Activated CD4-positive, alpha-beta T cell treated with anti-CD3 and anti-CD28 coated beads, Interleukin-2, amount 10 ng/mL, durations not matched to agents 24 days and 14 days (primary cell): ENCODE data around the gene CCNA1. TPM values are rescaled to one million over a fixed set of nuclear protein-coding genes. Genes with fewer than 3 reads are reported as not detected.

Experiments
- DNase-seq: peaks from one replicate; pipeline ENCODE4 v3.0.0; 2022
- H3K27ac Mint-ChIP-seq: one replicate; pipeline ENCODE4 v1.8.0; 2022; ENCODE audit warnings: mild to moderate bottlenecking, mixed read lengths
- H3K27me3 Mint-ChIP-seq: one replicate; pipeline ENCODE4 v1.8.0; 2022; ENCODE audit warnings: mixed read lengths
- H3K36me3 Mint-ChIP-seq: one replicate; pipeline ENCODE4 v1.8.0; 2022; ENCODE audit warnings: low read depth, mild to moderate bottlenecking, mixed read lengths
- H3K4me1 Mint-ChIP-seq: one replicate; pipeline ENCODE4 v1.8.0; 2021; ENCODE audit warnings: mixed read lengths
- H3K4me3 Mint-ChIP-seq: one replicate; pipeline ENCODE4 v1.8.0; 2022; ENCODE audit warnings: mild to moderate bottlenecking, moderate library complexity, mixed read lengths
- H3K9me3 Mint-ChIP-seq: one replicate; pipeline ENCODE4 v1.8.0; 2021; ENCODE audit warnings: mixed read lengths
- intact Hi-C: fragments of 100-400 bp; cut with micrococcal nuclease; formaldehyde crosslinking; loops from one replicate; pipeline ENCODE4 v1.15.1; 2023
- total RNA-seq: library from RNA; stranded (reverse); gene quantifications from 2 replicates; pipeline ENCODE4 v1.2.3, GENCODE V29; 2022

Gene CCNA1
- total RNA-seq, 1 donor from 2014 or later, result 2.2 TPM

GRCh38 chr13:36431204-36432105 is 840 bp upstream of the CCNA1 start:
- Mint-ChIP-seq H3K4me3 (peak overlapping the region; percentile 76), H3K4me1 (peaks cover 14% of the 10 kb centered on the region), H3K36me3 (no peaks in the 10 kb centered on the region), H3K9me3 (peaks cover 3% of the 10 kb centered on the region), H3K27ac (no peak overlapping the region), H3K27me3 (peaks cover 49% of the 10 kb centered on the region)
- peak; percentile 76 for DNase-seq
- intact Hi-C loops, result loop anchor here (1.0 to 10.0 kb wide), 5 partner anchors 13 to 1923 kb away; partner anchors contain the start of genes EXOSC8, RFXAP and SPART

GRCh38 chr13:36436811-36437210 is 4.5 kb downstream of the CCNA1 start:
- Mint-ChIP-seq H3K9me3 (no peaks in the 10 kb centered on the region), H3K4me3 (no peak overlapping the region), H3K36me3 (peaks cover 3% of the 10 kb centered on the region), H3K27ac (no peak overlapping the region), H3K27me3 (peaks cover 21% of the 10 kb centered on the region), H3K4me1 (peaks cover 28% of the 10 kb centered on the region)
- DNase-seq, result no peak
- intact Hi-C loops, result loop anchor here (10.0 kb wide), 1 partner anchor 1918 kb away; no protein-coding TSS in a partner anchor

- Mint-ChIP-seq H3K4me3 (peak overlapping the region; percentile 60), H3K36me3 (peaks cover 3% of the 10 kb centered on the region), H3K4me1 (peaks cover 24% of the 10 kb centered on the region), H3K27ac (peak overlapping the region; percentile 26), H3K27me3 (peaks cover 8% of the 10 kb centered on the region), H3K9me3 (no peaks in the 10 kb centered on the region)
- intact Hi-C loops, result loop anchor here (2.0 to 10.0 kb wide), 2 partner anchors 18 to 1916 kb away; no protein-coding TSS in a partner anchor
- DNase-seq, result no peak
These were observed 6.5 kb downstream of the CCNA1 start for GRCh38 chr13:36438594-36439483.

- Mint-ChIP-seq H3K27me3 (peaks cover 2% of the 10 kb centered on the region), H3K4me1 (peaks cover 3% of the 10 kb centered on the region), H3K4me3 (no peak overlapping the region), H3K9me3 (no peaks in the 10 kb centered on the region), H3K36me3 (no peaks in the 10 kb centered on the region), H3K27ac (no peak overlapping the region)
- intact Hi-C loops, result no loop called here
- DNase-seq, result no peak
These were observed 13.0 kb downstream of the CCNA1 start for GRCh38 chr13:36445278-36445677.

GRCh38 chr13:36445891-36446351 is 13.6 kb downstream of the CCNA1 start:
- DNase-seq, result no peak
- H3K27me3 Mint-ChIP-seq, result peaks cover 8% of the 10 kb centered on the region
- H3K4me3 Mint-ChIP-seq, result no peak overlapping the region
- intact Hi-C loops, result no loop called here
- no peak overlapping the region for H3K27ac Mint-ChIP-seq
- H3K36me3 Mint-ChIP-seq, result no peaks in the 10 kb centered on the region
- peaks cover 3% of the 10 kb centered on the region for H3K4me1 Mint-ChIP-seq
- no peaks in the 10 kb centered on the region for H3K9me3 Mint-ChIP-seq

GRCh38 chr13:36447501-36447900 is 15.2 kb downstream of the CCNA1 start:
- no peaks in the 10 kb centered on the region for H3K36me3 Mint-ChIP-seq
- peaks cover 9% of the 10 kb centered on the region for H3K27me3 Mint-ChIP-seq
- peaks cover 6% of the 10 kb centered on the region for H3K4me1 Mint-ChIP-seq
- intact Hi-C loops, result no loop called here
- H3K9me3 Mint-ChIP-seq, result no peaks in the 10 kb centered on the region
- DNase-seq, result no peak
- H3K4me3 Mint-ChIP-seq, result no peak overlapping the region
- H3K27ac Mint-ChIP-seq, result no peak overlapping the region

GRCh38 chr13:36450534-36450933 is 18.2 kb downstream of the CCNA1 start:
- H3K36me3 Mint-ChIP-seq, result no peaks in the 10 kb centered on the region
- H3K4me1 Mint-ChIP-seq, result peaks cover 6% of the 10 kb centered on the region
- H3K27me3 Mint-ChIP-seq, result peaks cover 12% of the 10 kb centered on the region
- intact Hi-C loops, result no loop called here
- no peaks in the 10 kb centered on the region for H3K9me3 Mint-ChIP-seq
- no peak for DNase-seq
- H3K27ac Mint-ChIP-seq, result no peak overlapping the region
- H3K4me3 Mint-ChIP-seq, result no peak overlapping the region

GRCh38 chr13:36453516-36453915 is 21.2 kb downstream of the CCNA1 start:
- Mint-ChIP-seq H3K4me1 (peaks cover 4% of the 10 kb centered on the region), H3K4me3 (no peak overlapping the region), H3K27ac (no peak overlapping the region), H3K9me3 (no peaks in the 10 kb centered on the region), H3K27me3 (peaks cover 14% of the 10 kb centered on the region), H3K36me3 (no peaks in the 10 kb centered on the region)
- intact Hi-C loops, result no loop called here
- DNase-seq, result no peak

- intact Hi-C loops, result no loop called here
- no peak for DNase-seq
These were observed 21.8 kb downstream of the CCNA1 start for GRCh38 chr13:36454121-36454520.

GRCh38 chr13:36454987-36455386 is 22.7 kb downstream of the CCNA1 start:
- Mint-ChIP-seq H3K27me3 (peaks cover 18% of the 10 kb centered on the region), H3K9me3 (no peaks in the 10 kb centered on the region), H3K27ac (no peak overlapping the region), H3K4me3 (no peak overlapping the region), H3K4me1 (peaks cover 4% of the 10 kb centered on the region), H3K36me3 (no peaks in the 10 kb centered on the region)
- intact Hi-C loops, result no loop called here
- DNase-seq, result no peak

More at GRCh38 chr13:36454121-36454520, 21.8 kb downstream of the CCNA1 start:
- no peaks in the 10 kb centered on the region for H3K9me3 Mint-ChIP-seq
- H3K27me3 Mint-ChIP-seq, result peaks cover 14% of the 10 kb centered on the region
- peaks cover 4% of the 10 kb centered on the region for H3K4me1 Mint-ChIP-seq
- no peaks in the 10 kb centered on the region for H3K36me3 Mint-ChIP-seq
- no peak overlapping the region for H3K4me3 Mint-ChIP-seq
- H3K27ac Mint-ChIP-seq, result no peak overlapping the region

GRCh38 chr13:36456577-36456976 is 24.3 kb downstream of the CCNA1 start:
- no peaks in the 10 kb centered on the region for H3K9me3 Mint-ChIP-seq
- no peak for DNase-seq
- intact Hi-C loops, result no loop called here
- H3K4me1 Mint-ChIP-seq, result peaks cover 4% of the 10 kb centered on the region
- H3K27ac Mint-ChIP-seq, result no peak overlapping the region
- no peak overlapping the region for H3K4me3 Mint-ChIP-seq
- no peaks in the 10 kb centered on the region for H3K36me3 Mint-ChIP-seq
- peaks cover 17% of the 10 kb centered on the region for H3K27me3 Mint-ChIP-seq

GRCh38 chr13:36461506-36461905 is 29.2 kb downstream of the CCNA1 start:
- H3K4me3 Mint-ChIP-seq, result no peak overlapping the region
- H3K27ac Mint-ChIP-seq, result no peak overlapping the region
- no peaks in the 10 kb centered on the region for H3K36me3 Mint-ChIP-seq
- peaks cover 21% of the 10 kb centered on the region for H3K27me3 Mint-ChIP-seq
- intact Hi-C loops, result no loop called here
- H3K4me1 Mint-ChIP-seq, result no peaks in the 10 kb centered on the region
- H3K9me3 Mint-ChIP-seq, result no peaks in the 10 kb centered on the region
- no peak for DNase-seq

GRCh38 chr13:36475468-36475867 is 43.2 kb downstream of the CCNA1 start:
- intact Hi-C loops, result loop anchor here (1.0 kb wide), 1 partner anchor 55 kb away; no protein-coding TSS in a partner anchor
- no peak overlapping the region for H3K27ac Mint-ChIP-seq

More at GRCh38 chr13:36475468-36475867, 43.2 kb downstream of the CCNA1 start:
- no peak overlapping the region for H3K4me3 Mint-ChIP-seq
- no peaks in the 10 kb centered on the region for H3K36me3 Mint-ChIP-seq
- peak; percentile 64 for DNase-seq
- H3K4me1 Mint-ChIP-seq, result no peaks in the 10 kb centered on the region
- peaks cover 1% of the 10 kb centered on the region for H3K27me3 Mint-ChIP-seq
- peaks cover 8% of the 10 kb centered on the region for H3K9me3 Mint-ChIP-seq
